22Rv1 (cell line): Measurements from ENCODE around the gene TMEM218.

Experiments used
- CTCF ChIP-seq: fragments of 450-650 bp; IDR thresholded peaks from 2 replicates; pipeline ENCODE4 v1.5.1; 2017; ENCODE audit warnings: mild to moderate bottlenecking
- ZFX ChIP-seq: fragments of 450-650 bp; IDR thresholded peaks from 2 replicates; pipeline ENCODE4 v1.6.1; 2017; ENCODE audit warnings: antibody characterized with exemption, borderline replicate concordance

GRCh38 chr11:125049164-125049792, 62.1 kb downstream of the TMEM218 start:
- TF ChIP-seq CTCF: no peak
- no peak for TF ChIP-seq ZFX
